ENCODE data around the gene GPSM1.

The GPSM1 gene

GRCh38 chr9:136379891-136380290, 52.6 kb downstream of the GPSM1 start:
- no peak for FAIRE-seq

- FAIRE-seq = no peak
Measured at GRCh38 chr9:136380381-136380780, 53.0 kb downstream of the GPSM1 start.

GRCh38 chr9:136381311-136381710, 54.0 kb downstream of the GPSM1 start:
- no peak for FAIRE-seq

GRCh38 chr9:136381966-136382513, 54.7 kb downstream of the GPSM1 start:
- FAIRE-seq = no peak

GRCh38 chr9:136383436-136383835, 56.1 kb downstream of the GPSM1 start:
- no peak for FAIRE-seq

GRCh38 chr9:136385015-136385414, 57.7 kb downstream of the GPSM1 start:
- FAIRE-seq = no peak

GRCh38 chr9:136386018-136386417, 58.7 kb downstream of the GPSM1 start:
- FAIRE-seq = no peak

GRCh38 chr9:136387217-136387616, 59.9 kb downstream of the GPSM1 start:
- no peak for FAIRE-seq

- no peak for FAIRE-seq
Measured at GRCh38 chr9:136389396-136389795, 62.1 kb downstream of the GPSM1 start.

- FAIRE-seq = no peak
Measured at GRCh38 chr9:136391737-136392537, 64.6 kb downstream of the GPSM1 start.

GRCh38 chr9:136392538-136393449, 65.5 kb downstream of the GPSM1 start:
- FAIRE-seq = no peak

GRCh38 chr9:136393531-136393930, 66.2 kb downstream of the GPSM1 start:
- no peak for FAIRE-seq

GRCh38 chr9:136394312-136395019, 67.1 kb downstream of the GPSM1 start:
- FAIRE-seq = no peak

- no peak for FAIRE-seq
Measured at GRCh38 chr9:136395020-136395340, 67.6 kb downstream of the GPSM1 start.

- no peak for FAIRE-seq
Measured at GRCh38 chr9:136395345-136396218, 68.2 kb downstream of the GPSM1 start.

- no peak for FAIRE-seq
Measured at GRCh38 chr9:136396219-136396515, 68.8 kb downstream of the GPSM1 start.

- no peak for FAIRE-seq
Measured at GRCh38 chr9:136397643-136398042, 70.3 kb downstream of the GPSM1 start.

- FAIRE-seq = no peak
Measured at GRCh38 chr9:136398286-136398685, 70.9 kb downstream of the GPSM1 start.

- no peak for FAIRE-seq
Measured at GRCh38 chr9:136399176-136400037, 72.1 kb downstream of the GPSM1 start.

- no peak for FAIRE-seq
Measured at GRCh38 chr9:136400038-136400834, 72.9 kb downstream of the GPSM1 start, which contains the start of gene SNAPC4. Gene SNAPC4, minus strand, starts transcription at chr9:136400170. Its CDS starts 1,742 bp downstream, at chr9:136398428.
